Measurements from ENCODE around the gene LILRB2.

GRCh38 chr19:54256250-54257115 is 24.4 kb downstream of the LILRB2 start:
- TF ChIP-seq, protein P1, sequence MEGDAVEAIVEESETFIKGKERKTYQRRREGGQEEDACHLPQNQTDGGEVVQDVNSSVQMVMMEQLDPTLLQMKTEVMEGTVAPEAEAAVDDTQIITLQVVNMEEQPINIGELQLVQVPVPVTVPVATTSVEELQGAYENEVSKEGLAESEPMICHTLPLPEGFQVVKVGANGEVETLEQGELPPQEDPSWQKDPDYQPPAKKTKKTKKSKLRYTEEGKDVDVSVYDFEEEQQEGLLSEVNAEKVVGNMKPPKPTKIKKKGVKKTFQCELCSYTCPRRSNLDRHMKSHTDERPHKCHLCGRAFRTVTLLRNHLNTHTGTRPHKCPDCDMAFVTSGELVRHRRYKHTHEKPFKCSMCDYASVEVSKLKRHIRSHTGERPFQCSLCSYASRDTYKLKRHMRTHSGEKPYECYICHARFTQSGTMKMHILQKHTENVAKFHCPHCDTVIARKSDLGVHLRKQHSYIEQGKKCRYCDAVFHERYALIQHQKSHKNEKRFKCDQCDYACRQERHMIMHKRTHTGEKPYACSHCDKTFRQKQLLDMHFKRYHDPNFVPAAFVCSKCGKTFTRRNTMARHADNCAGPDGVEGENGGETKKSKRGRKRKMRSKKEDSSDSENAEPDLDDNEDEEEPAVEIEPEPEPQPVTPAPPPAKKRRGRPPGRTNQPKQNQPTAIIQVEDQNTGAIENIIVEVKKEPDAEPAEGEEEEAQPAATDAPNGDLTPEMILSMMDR (IDR thresholded peaks at IDR 0.05) = no peak
- no peak for TF ChIP-seq POLR2A (IDR thresholded peaks at IDR 0.05)
